ENCODE measurements around the gene ZNF22.

GRCh38 chr10:44954962-44955361 lies 45.8 kb upstream of the ZNF22 start:
- TF ChIP-seq CTCF (optimal IDR thresholded peaks at IDR 0.05 in 1 of 3, IDR thresholded peaks at IDR 0.05 in 1 of 3, conservative IDR thresholded peaks at IDR 0.05 in 1 of 3; ENCODE audit: extremely low read depth in 1 of 3, insufficient read depth in 2 of 3, low read length in 3 of 3) (no peak), EZH2 (IDR thresholded peaks at IDR 0.05; ENCODE audit: low read length) (no peak)
